Lower leg skin (tissue), 4 donors: Measurements from ENCODE around the gene HSFX3. TPM values are rescaled to one million over a fixed set of nuclear protein-coding genes. Genes with fewer than 3 reads are reported as not detected.
"Not testable (repeated sequence)": the region's sequence is repeated elsewhere in the genome, so short reads cannot be mapped to it uniquely, and the experiment has no call there.

ENCODE experiments used
- DNase-seq, 2 donors: peaks; one replicate each; pipeline ENCODE4 v3.0.0-alpha.2; 2019; ENCODE audit warnings: low spot score in 2 of 2
- H3K4me3 ChIP-seq: fragments of 200-600 bp; sonication (generic); 2 replicates; pipeline ENCODE4 v1.5.1; 2017; ENCODE audit warnings: mild to moderate bottlenecking, low read depth; ENCODE audit not compliant: poor library complexity, severe bottlenecking
- POLR2A ChIP-seq, 2 donors: fragments of 450-650 bp; IDR thresholded peaks; one replicate each; pipeline ENCODE4 v1.6.1; 2016 to 2017; ENCODE audit warnings: antibody characterized with exemption in 2 of 2, mild to moderate bottlenecking in 1 of 2, moderate library complexity in 1 of 2
- WGBS, 2 donors: methylation state at CpG; one replicate each; pipeline ENCODE4 v1.1.5; 2018; 5-methylcytosine and 5-hydroxymethylcytosine counted together
- intact Hi-C: fragments of 100-400 bp; cut with DNase I; formaldehyde crosslinking; loops from one replicate; pipeline ENCODE4 v1.15.0; 2023; ENCODE audit warnings: low total_unique reads
- total RNA-seq, 4 donors: library from RNA; depleted of rRNA; stranded (reverse); fragments of >200 nt; gene quantifications; one replicate each; pipeline ENCODE4 v1.1.0, GENCODE V29; 2016
- TF ChIP-seq, protein P1 (sequence below), 3 donors: fragments of 450-650 bp; IDR thresholded peaks; one replicate each; pipeline ENCODE4 v1.5.1; 2016; ENCODE audit warnings: antibody characterized with exemption in 3 of 3, mild to moderate bottlenecking in 3 of 3, moderate library complexity in 2 of 3

The HSFX3 gene
- total RNA-seq, 4 donors from 2014 or later: not detected

DNA sequence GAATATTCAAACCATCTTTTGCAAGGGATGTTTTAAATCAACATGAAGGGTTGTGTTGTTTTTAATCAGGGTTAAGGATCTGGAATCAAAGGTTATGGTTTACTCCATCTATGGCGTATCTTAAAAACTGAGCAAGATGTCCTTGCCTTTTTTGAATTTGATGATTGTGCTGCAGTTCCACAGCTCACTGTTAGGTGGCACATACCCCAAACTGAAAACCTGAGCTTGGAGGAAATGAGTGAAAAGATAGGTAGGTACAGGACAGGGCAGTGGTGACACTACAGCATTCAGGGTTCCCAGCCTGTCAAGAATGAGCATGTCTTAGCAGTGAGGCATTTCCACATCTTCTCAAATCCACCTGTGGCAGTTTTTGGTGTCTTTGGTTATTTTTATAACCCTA lies 22.0 kb downstream of the HSFX3 start:
- no peak overlapping the region for H3K4me3 ChIP-seq
- WGBS, 2 donors: 25 to 53% methylated on average over 1 of the region's 1 CpG
- no peak for TF ChIP-seq POLR2A (IDR thresholded peaks at IDR 0.05)
- TF ChIP-seq, protein P1, sequence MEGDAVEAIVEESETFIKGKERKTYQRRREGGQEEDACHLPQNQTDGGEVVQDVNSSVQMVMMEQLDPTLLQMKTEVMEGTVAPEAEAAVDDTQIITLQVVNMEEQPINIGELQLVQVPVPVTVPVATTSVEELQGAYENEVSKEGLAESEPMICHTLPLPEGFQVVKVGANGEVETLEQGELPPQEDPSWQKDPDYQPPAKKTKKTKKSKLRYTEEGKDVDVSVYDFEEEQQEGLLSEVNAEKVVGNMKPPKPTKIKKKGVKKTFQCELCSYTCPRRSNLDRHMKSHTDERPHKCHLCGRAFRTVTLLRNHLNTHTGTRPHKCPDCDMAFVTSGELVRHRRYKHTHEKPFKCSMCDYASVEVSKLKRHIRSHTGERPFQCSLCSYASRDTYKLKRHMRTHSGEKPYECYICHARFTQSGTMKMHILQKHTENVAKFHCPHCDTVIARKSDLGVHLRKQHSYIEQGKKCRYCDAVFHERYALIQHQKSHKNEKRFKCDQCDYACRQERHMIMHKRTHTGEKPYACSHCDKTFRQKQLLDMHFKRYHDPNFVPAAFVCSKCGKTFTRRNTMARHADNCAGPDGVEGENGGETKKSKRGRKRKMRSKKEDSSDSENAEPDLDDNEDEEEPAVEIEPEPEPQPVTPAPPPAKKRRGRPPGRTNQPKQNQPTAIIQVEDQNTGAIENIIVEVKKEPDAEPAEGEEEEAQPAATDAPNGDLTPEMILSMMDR (IDR thresholded peaks at IDR 0.05): no peak
- peak in 1 of 2 donors; percentile 15 for DNase-seq
- intact Hi-C loops: no loop called here

DNA sequence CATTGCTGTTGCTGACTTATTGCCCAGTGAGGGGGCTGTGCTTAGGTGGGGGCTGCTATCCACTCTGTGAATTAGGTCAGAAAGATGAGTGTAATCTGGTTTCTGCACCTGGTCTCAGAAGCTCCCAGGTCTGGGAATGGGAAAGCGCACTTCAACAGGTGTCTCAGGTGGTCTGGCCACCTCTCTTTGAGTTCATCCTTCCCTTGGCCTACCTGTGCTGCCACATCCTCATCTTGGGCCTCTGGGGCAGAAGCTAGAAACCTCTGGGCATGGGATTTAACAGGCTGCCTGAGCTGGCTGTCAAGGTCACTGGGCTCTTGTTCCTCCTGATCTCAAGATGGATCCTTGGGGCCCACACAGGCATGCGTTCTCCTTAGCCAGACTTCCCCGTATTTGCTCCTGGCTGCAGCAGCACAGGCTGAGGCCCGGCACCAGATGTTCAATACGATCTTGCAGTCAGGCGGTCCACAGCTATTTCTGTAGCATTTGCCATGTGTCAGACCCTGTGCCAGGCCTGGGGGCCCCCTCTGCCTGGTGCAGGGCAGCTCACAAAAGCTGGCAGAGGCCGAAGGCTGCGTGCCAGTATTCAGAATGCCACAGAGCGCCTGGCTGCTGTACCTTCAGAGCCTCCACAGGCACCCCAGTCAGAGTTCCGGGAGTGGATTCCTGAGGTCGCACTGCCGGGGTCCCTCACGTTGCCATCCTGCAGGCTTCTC lies 23.2 kb downstream of the HSFX3 start:
- H3K4me3 ChIP-seq, intact Hi-C loops: not testable (repeated sequence)
- peak in 1 of 2 donors; percentile 68 for DNase-seq
- 49 to 74% methylated on average over 6 of the region's 13 CpGs for WGBS, 2 donors

DNA sequence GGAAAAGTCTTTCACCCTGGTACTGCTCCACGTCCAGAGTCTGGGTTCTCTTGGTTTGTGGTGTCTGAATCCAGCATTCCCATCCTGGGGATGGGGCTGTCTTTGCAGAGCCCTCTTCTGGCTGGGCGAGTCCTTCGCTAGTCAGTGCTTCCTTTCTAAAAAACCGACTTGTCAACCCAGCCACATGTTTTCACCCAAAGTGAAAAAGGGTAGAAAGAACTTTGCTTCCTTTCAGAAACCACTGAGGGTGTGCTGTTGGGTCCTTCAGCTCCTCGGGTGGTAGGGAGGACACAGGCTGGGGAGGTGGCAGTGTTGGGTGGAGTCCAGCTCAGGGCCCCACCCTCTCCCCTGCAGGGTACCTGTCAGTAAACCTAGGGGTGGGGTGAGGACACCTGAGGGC lies 23.8 kb downstream of the HSFX3 start:
- WGBS, 2 donors: 24 to 43% methylated on average over 3 to 5 of the region's 5 CpGs
- DNase-seq: peak in 1 of 2 donors; percentile 76
- H3K4me3 ChIP-seq, intact Hi-C loops: not testable (repeated sequence)

DNA sequence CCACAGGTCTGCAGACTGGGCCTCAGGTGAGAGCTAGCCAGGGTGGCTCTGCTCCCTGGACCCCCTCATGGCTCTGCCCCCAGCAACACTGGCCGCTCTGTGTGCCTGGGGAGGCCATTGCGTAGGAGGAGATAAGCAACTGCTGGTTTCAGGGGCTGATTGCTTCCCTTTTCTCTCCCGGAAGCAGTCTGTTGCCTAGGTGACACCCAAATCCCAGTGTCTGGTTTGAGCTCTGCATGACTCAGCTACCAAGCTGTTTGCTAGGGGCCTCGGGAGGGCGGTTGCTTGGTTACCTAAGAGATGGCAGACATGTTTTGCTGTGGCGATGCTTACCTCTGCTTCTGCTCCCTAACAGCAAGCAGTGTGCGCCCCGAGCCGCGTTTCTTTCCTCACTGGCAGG lies 24.3 kb downstream of the HSFX3 start:
- intact Hi-C loops: not testable (repeated sequence)
- WGBS, 2 donors: 27% methylated on average over 3 of the region's 10 CpGs; no CpG with 5 or more reads in 1 of the 2 donors

DNA sequence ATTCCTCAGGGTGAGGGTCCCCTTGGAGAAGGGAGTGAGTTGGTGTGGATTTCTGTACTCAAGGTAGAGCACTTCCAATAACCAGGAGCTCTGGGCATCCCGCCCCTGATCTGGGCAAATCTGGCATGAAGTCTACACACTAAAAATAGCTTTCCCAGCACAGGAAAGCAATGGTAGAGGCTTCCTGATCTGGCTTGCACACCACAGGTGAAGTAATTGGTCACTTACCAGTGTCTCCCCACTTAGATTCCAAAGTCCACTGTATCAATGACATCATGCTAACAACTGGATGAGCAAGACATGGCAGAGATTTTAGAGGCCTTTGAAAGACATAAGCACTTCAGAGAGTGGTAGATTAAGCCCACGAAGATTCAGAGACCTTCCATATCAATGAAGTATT lies 26.8 kb downstream of the HSFX3 start:
- H3K4me3 ChIP-seq: no peak overlapping the region
- DNase-seq: no peak
- intact Hi-C loops: no loop called here
- WGBS, 2 donors: 64 to 75% methylated on average over 2 of the region's 2 CpGs
- no peak for TF ChIP-seq POLR2A (IDR thresholded peaks at IDR 0.05)
- TF ChIP-seq, protein P1 (IDR thresholded peaks at IDR 0.05): no peak

More for the DNA sequence above, 24.3 kb downstream of the HSFX3 start:
- DNase-seq: peak in 1 of 2 donors; percentile 79
- H3K4me3 ChIP-seq: not testable (repeated sequence)

DNA sequence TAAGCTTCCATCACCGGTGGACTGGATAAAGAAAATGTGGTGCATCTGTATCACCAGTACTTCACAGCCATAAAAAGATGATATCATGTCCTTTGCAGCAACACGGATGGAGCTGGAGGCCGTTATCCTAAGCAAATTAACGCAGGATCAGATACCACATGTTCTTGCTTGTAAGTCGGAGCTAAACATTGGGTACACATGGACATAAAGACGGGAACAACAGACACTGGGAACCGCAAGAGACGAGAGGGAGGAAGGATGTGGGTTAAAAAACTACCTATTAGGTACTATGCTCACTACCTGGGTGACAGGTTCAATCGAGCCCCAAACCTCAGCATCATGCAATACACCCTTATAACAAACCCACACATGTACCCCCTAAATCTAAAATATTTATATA lies 28.3 kb downstream of the HSFX3 start:
- intact Hi-C loops: no loop called here

DNA sequence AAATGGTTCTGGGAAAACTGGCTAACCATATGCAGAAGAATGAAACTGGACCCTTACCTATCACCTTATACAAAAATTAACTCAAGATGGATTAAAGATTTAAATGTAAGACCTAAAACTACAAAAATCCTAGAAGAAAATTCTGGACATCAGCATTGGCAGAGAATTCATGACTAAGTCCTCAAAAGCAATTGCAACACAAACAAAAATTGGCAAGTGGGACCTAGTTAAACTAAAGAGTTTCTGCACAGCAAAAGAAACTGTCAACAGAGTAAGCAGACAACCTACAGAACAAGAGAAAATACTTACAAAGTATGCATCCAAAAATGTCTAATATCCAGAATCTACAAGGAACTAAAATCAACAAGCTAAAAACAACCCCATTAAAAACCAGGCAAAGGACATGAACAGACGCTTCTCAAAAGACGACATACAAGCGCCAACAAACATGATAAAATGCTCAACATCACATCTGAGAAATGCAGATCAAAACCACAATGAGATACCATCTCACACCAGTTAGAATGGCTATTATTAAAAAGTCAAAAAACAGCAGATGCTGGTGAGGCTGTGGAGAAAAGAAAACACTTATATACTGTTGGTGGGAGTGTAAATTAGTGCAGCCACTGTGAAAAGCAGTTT lies 29.0 kb downstream of the HSFX3 start:
- WGBS, 2 donors: 22 to 53% methylated on average over 3 of the region's 3 CpGs
- DNase-seq, intact Hi-C loops, H3K4me3 ChIP-seq: not testable (repeated sequence)

More for the DNA sequence above, 28.3 kb downstream of the HSFX3 start:
- H3K4me3 ChIP-seq: no peak overlapping the region
- WGBS, 2 donors: 31 to 34% methylated on average over 9 of the region's 9 CpGs
- DNase-seq: no peak
- TF ChIP-seq, protein P1 (IDR thresholded peaks at IDR 0.05): no peak
- no peak for TF ChIP-seq POLR2A (IDR thresholded peaks at IDR 0.05)

DNA sequence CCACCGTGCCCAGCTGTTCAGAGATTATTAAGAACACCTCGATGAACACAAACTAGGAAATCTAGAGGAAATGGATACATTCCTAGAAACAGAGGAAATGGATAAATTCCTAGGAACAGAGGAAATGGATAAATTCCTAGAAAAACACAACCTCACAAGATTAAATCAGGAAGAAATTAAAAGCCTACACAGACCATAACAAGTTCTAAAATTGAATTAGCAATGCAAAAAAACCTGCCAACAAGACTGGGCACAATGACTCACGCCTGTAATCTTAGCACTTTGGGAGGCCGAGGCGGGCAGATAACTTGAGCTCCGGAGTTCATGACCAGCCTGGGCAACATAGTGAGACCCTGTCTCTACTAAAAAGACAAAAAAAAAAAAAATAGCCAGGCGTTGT lies 31.5 kb downstream of the HSFX3 start:
- DNase-seq: no peak
- H3K4me3 ChIP-seq: no peak overlapping the region
- intact Hi-C loops: no loop called here
- WGBS, 2 donors: 67 to 73% methylated on average over 7 of the region's 7 CpGs
- no peak for TF ChIP-seq POLR2A (IDR thresholded peaks at IDR 0.05)
